HL-60/S4 treated with retinoic acid at 250 ng/mL for 4 days and 3 days (cell line): ENCODE data around the gene DEK.

Source experiments
- in situ Hi-C: fragments of 300-500 bp; cut with MboI; formaldehyde crosslinking; loops from 2 replicates; pipeline ENCODE4 v1.7.0; 2022; ENCODE audit warnings: low sequenced_read_pairs

Gene DEK

GRCh38 chr6:18264219-18264922 is at the start of gene DEK:
Gene DEK, minus strand, starts transcription at chr6:18264530. Its CDS starts 543 bp downstream, at chr6:18263987.
- in situ Hi-C loops: no loop called here

- in situ Hi-C loops: loop anchor here (25.0 kb wide), 1 partner anchor 200 kb away; no protein-coding TSS in a partner anchor
Observed at GRCh38 chr6:18312368-18312767, 48.0 kb upstream of the DEK start.

- in situ Hi-C loops: loop anchor here (25.0 kb wide), 1 partner anchor 202 kb away; no protein-coding TSS in a partner anchor
Observed at GRCh38 chr6:18310010-18310409, 45.7 kb upstream of the DEK start.

GRCh38 chr6:18309046-18309445 is 44.7 kb upstream of the DEK start:
- in situ Hi-C loops: loop anchor here (25.0 kb wide), 1 partner anchor 203 kb away; no protein-coding TSS in a partner anchor

DNA sequence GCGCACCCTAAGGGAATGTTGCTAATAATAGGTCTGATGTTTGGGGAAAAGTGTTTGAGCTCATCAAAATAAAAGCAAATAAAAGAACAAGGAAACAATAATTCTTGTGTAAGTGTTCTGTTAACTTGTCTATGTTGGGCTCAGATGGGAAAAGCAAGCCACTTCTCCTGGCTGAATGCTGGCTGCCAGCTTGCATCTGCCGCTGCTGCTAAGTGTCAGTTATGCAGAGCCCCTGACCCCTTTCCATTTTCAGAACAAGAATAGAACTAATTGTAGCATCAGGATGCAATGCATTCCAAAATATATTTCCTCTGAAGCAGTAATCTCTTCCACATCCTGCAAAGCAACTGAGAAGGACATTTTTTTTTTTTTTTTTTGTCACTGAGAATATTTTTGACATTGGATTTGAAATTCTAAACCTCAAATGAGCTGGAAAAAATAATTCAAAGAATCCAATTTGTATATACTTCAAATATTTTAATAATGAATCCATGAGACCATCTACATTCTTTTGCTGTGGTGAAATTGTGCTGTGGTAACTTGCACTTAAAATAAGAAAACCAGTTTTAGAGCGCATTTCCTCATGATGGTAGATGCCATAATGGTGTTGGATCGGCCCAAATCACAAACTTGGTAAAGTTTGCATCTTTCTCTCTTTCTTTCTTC is 43.9 kb upstream of the DEK start:
- in situ Hi-C loops: loop anchor here (25.0 kb wide), 1 partner anchor 204 kb away; no protein-coding TSS in a partner anchor

GRCh38 chr6:18306977-18307376 is 42.6 kb upstream of the DEK start:
- in situ Hi-C loops: loop anchor here (25.0 kb wide), 1 partner anchor 205 kb away; no protein-coding TSS in a partner anchor

- in situ Hi-C loops: loop anchor here (25.0 kb wide), 1 partner anchor 210 kb away; no protein-coding TSS in a partner anchor
Observed at GRCh38 chr6:18302561-18303439, 38.5 kb upstream of the DEK start.

DNA sequence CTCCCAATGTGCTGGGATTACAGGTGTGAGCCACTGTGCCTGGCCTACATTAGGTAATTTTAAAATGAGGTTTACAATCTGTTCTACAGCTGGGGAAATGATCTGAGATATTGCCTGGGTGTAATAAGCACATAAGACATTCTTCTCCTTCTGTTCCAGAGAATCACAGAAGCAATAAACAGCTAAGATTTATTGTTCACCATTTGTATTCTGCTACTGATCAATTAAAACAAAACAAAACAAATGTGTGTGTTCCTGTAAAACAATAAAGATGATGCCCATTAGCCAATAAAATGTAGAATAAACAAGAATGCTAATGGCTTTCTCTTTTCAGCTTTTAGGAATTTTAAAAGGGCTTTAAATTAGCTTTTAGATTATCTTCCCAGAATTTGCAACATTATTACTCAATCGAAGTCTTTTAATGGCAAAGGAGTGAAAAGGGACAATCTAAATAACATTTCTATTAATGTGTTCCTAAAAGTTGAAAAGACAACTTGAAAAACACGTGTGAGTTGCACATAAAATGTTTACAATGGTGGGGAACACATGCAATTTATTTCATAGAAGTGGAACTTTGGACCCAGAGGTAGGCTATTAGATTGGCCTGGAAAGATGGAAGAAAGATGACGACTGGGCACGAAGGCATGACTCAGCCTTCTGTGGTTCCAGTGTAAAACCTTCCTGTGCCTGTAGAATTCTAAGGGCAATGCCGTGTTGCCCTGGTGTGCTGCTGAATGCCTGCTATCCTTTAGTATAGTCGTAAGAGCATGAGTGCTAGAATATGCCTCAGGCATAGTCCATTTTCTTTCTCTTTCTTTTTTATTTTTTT is 29.0 kb upstream of the DEK start:
- in situ Hi-C loops: no loop called here

GRCh38 chr6:18289283-18289682 is 25.0 kb upstream of the DEK start:
- in situ Hi-C loops: no loop called here

DNA sequence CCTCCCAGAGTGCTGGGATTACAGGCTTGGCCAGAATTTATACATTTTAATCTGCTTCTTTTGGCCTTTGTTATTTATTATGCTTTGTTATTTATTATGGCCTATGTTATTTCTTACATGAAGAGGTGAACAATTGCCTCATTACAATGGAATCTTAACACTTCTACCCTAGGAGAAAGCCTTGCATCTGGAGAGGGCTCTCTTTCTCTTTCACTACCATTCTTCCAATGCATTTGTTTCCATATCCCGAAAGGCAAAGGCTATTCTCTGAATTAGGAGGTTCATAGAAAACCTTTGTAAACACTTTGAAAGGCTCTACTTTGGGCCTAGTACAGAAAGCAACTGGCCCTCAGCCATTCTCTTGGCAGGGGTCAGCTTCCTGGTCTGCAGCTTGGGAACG is 19.9 kb upstream of the DEK start:
- in situ Hi-C loops: no loop called here

- in situ Hi-C loops: no loop called here
Observed at GRCh38 chr6:18281564-18281963, 17.2 kb upstream of the DEK start.

DNA sequence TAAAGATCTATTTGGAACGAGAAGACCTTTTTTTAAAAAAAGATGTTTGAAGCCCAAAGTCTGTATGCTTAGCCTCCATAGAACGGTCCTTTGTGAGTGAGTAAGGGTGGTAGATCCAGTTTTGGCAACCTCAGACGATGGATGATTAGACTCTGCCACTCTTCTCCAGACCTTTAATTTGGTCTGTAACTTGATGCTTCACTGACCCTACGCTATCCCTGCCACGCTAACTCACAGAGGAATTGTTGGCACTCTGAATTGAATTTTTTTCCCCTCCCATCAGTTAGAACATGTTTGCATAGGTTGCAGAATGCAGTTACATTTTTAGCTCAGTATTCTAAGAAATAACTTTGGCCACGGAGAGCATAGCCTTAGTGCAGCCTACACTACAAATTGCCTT is 15.8 kb upstream of the DEK start:
- in situ Hi-C loops: no loop called here

DNA sequence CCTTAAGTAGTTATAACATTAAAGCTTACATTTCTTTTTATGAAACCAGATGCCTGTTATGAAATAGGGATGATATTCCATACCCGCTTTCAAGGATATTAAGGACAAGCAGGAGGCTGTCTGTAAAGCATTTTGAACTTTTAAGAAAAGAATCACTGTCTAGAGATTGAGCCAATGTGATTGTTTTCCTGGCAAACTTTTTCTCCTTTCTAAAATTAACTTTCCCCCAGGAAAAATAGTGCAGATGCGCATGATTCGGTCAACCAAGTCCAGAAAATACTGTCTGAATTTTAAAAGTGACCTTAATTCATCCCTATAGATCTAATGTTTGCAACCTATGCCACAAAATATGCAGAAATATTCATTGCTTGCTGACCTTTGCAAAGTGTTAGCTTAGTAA is 15.1 kb upstream of the DEK start:
- in situ Hi-C loops: no loop called here

DNA sequence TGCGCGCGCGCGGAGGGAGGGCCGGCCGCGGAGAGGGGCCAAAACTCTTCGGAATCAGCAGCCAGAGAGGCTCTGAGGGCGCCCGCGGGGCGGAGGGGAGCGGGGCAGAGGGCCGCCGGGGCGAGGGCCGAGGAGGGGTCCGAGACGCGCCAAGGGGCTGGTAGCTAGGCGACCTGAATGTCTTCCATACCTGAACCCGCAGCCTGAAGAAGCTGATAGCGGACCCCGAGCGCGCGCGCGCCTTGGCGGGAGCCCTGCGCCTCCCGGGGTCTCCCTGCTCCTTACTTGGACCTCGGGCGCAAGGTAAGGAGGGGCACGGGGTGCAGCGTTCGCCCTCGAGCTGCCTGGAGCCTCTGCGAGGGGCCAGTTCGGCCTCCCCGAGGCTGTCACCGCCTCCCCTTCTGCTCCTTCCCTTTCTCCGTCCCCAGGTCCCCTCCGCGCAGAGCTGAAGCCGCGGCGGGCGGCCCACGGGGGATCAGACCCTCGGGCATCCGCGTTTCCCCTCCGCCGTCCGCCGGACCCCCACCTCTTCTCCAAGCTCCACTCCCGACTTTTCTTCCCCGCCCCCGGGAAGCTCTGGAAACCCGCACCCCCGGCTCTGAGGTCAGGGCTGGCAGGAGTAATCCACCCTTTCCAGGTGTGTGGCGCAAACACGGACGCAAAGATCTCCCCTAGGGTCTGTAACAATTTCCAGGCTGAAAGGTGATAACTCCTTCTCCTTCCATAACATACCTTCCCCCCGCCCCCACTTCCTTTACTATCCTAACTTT is 13.1 kb upstream of the DEK start:
- in situ Hi-C loops: no loop called here

DNA sequence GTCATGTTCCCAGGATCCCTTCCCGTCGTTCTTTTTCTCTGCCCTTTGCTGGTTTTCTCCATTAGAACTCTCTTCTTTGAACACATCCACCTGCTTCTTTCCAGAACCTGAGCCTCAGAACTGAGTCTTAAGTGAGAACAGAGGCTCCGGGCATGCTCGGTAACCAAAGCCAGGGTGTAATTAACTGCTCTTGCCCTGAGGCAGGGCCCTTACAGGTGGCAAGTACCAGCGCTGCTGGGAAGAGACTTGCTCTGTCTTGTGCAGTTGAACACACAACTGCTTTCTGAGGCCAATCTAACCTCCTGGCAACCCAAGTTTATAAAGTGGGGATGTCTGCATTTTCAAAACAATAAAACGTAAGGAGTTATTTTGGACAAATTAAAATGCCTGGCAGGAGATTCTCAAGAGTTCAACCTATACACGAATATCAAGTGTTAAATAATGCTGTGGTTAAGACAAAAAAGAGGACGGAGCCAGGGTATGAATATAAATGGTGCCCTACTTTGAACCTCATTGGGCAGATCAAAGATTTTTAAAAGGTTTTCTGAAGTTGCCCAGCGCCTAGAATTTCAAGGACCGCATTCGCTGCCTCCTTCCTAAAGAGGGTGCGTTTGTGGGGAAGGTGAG is 12.4 kb upstream of the DEK start:
- in situ Hi-C loops: no loop called here

DNA sequence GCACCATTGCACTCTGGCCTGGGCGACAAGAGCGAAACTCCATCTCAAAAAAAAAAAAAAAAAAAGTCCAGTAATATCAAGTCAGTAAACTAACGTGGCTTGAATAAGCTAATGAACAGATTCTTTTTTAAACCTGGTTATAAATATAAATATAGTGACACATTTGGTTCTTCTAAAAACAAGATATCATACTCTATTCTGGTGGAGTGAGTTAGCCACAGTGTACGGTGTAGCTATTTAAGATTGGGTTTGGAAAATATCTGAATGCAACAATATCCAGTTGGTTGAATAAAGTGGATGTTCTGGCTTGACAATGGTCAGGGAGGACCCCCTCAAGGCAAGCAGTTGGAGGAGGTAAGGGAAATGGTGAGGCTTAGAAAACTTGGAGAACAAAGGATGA is 5.9 kb upstream of the DEK start:
- in situ Hi-C loops: no loop called here

GRCh38 chr6:18269717-18270116 is 5.4 kb upstream of the DEK start:
- in situ Hi-C loops: no loop called here

DNA sequence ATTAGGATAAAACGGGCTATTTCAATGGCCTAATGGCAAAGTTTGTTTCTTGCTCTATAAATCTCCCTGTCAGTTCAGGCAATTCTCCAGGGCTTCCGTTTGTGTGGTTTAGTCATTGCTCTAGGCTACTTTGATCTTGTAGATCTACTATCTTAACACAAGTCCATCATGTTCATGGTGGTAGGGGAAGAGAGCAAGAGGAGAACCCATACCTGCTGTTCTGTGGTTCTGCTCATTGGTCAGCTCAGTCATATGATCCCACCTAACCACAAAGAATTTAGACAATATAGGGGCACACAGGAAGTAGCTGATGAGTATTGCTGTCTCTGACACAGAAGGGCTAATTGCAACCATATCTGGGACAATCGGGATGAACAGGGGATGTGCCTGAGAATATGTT is 4.9 kb upstream of the DEK start:
- in situ Hi-C loops: no loop called here

DNA sequence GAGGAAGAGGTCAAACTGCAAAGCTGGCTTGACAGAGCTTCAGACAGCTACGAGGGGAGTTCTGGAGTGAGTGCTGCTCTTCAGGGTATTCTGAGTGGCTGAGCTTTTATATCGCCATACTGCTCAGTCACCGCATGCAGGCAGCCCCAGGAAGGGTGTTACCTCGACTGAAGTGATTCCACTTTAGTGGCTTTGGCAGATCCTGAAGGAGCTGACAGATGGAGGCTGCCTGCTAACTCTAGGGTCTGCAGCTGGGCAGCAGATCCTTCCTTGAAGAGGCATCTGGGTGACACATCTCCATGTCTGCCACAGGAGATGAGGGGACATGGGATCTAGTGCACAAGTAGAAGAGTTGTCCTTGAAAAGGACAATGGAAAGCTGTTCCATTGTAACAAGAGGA is 3.7 kb upstream of the DEK start:
- in situ Hi-C loops: no loop called here
